SU-DHL-6 (cell line): ENCODE measurements around the gene COX6B1.

Experiments
- CTCF ChIP-seq: fragments of 200-600 bp; sonication (generic); IDR thresholded peaks from one replicate; pipeline ENCODE4 v1.5.1; 2017; ENCODE audit warnings: antibody characterized with exemption, mild to moderate bottlenecking, low read length, moderate library complexity; ENCODE audit not compliant: insufficient read depth, poor library complexity, severe bottlenecking
- EZH2phosphoT487 ChIP-seq: fragments of 200-600 bp; sonication (generic), shearing (Covaris generic); conservative IDR thresholded peaks from 2 replicates; pipeline ENCODE4 v1.6.1; 2018; ENCODE audit warnings: mild to moderate bottlenecking, antibody characterized with exemption, low read length, moderate library complexity, mixed read lengths

- TF ChIP-seq CTCF (no peak), EZH2phosphoT487 (no peak)
These were observed 45.3 kb downstream of the COX6B1 start for GRCh38 chr19:35693422-35693821.
